ENCODE data around the gene CASK. TPM values are rescaled to one million over a fixed set of nuclear protein-coding genes. Genes with fewer than 3 reads are reported as not detected.

The CASK gene
- total and polyA plus RNA-seq, 8 donors: 7.3 to 82.0 (median 32.3) TPM

DNA sequence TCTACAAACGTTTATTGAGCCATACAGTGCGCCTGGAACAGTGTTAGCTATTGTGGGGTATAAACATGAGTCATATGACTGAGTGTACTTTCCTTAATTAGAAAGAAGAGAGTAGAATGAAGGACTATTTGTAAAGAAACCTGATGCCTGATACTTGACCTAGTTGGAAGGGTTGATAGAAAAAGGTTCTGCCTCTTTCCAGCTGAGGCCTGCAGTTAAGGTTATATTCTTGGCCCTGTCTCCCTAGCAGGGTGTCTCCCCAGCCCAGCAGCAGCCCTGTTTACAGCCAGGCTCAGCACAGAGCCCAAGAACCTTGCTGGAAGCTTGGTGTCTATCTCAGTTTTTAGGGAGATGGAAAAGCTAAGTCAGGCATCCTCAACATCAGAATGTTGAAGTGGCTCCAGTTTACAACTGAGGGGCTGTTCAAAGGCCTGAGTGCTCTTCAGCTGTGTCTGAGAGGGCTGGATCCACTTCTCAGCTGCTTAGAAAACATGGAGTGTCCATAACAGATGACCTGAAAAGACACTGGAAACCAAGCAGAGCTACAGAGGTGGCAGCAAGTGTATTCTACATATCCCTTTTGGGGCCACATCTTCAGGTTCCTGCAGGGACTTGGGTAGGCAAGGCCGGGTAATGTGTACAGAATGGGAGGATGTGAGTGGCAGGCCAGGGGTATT, 454.6 kb downstream of the CASK start:
- H3K9me3 ChIP-seq: no peaks in the 10 kb centered on the region
- H3K4me3 ChIP-seq: no peak overlapping the region
- intact Hi-C loops (cut with DNase I; ENCODE audit: low total_unique reads): no loop called here
- WGBS, 5 donors: 44 to 57% (median 54%) methylated on average over 3 of the region's 3 CpGs
- peak; percentile 33 to 34 for DNase-seq
- H3K27me3 ChIP-seq: no peaks in the 10 kb centered on the region
- H3K27ac ChIP-seq: peak overlapping the region in 3 of 5 donors; percentile 31 to 62 (median 54)
- no peaks in the 10 kb centered on the region for H3K36me3 ChIP-seq
- TF ChIP-seq POLR2AphosphoS5 (IDR thresholded peaks at IDR 0.05): peak in 1 of 3 donors; percentile 10
- TF ChIP-seq, protein P1, sequence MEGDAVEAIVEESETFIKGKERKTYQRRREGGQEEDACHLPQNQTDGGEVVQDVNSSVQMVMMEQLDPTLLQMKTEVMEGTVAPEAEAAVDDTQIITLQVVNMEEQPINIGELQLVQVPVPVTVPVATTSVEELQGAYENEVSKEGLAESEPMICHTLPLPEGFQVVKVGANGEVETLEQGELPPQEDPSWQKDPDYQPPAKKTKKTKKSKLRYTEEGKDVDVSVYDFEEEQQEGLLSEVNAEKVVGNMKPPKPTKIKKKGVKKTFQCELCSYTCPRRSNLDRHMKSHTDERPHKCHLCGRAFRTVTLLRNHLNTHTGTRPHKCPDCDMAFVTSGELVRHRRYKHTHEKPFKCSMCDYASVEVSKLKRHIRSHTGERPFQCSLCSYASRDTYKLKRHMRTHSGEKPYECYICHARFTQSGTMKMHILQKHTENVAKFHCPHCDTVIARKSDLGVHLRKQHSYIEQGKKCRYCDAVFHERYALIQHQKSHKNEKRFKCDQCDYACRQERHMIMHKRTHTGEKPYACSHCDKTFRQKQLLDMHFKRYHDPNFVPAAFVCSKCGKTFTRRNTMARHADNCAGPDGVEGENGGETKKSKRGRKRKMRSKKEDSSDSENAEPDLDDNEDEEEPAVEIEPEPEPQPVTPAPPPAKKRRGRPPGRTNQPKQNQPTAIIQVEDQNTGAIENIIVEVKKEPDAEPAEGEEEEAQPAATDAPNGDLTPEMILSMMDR (IDR thresholded peaks at IDR 0.05): no peak
- peaks cover 0 to 10% (median 0%) of the 10 kb centered on the region in 4 donors for H3K4me1 ChIP-seq

Small RNAs within 50 kb of the gene (small RNA-seq; reads per million reads assigned to genes)
- gene AL353691.2 (0 reads per million in 4 donors), gene RN7SL144P (0 to 0.77 (median 0) reads per million in 4 donors), gene RNU6-1321P (0 reads per million in 4 donors), gene RNU6-202P (0 reads per million in 4 donors)

Other genes starting within 250 kb of the CASK start
- 10 to 100 TPM in 2 of 5 donors, 1 to 10 TPM in 1, under 1 TPM in 1, not detected in 1; 0.45 to 10.1 (median 7.6) TPM for gene GPR34, start 234.6 kb downstream of the CASK start, total RNA-seq
- gene GPR34, start 234.6 kb downstream of the CASK start, polyA plus RNA-seq: 1 to 10 TPM; 1.5 to 7.5 (median 6.2) TPM
- gene GPR82, start 199.4 kb downstream of the CASK start, total RNA-seq: under 1 TPM in 3 of 5 donors, not detected in 2; under 0.01 to 0.37 (median 0.29) TPM
- gene GPR82, start 199.4 kb downstream of the CASK start, polyA plus RNA-seq: under 1 TPM in 2 of 3 donors, not detected in 1; 0.18 to 0.25 TPM

Measured in stomach (tissue), 9 donors.